ENCODE results near the gene CACNA1A.

CACNA1A gene

DNA sequence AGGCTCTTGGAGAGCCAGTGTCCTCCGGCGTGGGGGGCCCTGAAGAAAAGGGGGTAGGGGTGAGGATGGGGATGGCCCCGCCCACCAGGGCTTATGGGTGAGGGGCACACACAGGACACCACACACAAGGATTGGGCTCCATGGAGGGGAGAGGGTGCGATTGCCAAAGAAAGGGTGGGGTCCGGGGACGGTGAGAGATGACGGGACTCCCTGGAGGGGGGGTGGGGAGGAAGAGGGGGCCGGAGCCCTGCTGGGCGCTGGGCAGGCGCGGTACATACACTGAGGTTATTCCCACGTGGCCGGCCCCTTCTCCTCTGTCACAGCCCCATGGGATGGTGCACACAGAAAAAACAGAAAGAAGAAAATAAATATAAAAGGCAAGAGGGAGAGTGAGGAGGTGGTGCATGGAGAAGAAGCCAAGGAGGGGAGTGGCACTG lies 295.9 kb downstream of the CACNA1A start:
- H3K9me2 ChIP-seq (replicated peaks; ENCODE audit: insufficient read depth, low read length), result no peaks in the 10 kb centered on the region

DNA sequence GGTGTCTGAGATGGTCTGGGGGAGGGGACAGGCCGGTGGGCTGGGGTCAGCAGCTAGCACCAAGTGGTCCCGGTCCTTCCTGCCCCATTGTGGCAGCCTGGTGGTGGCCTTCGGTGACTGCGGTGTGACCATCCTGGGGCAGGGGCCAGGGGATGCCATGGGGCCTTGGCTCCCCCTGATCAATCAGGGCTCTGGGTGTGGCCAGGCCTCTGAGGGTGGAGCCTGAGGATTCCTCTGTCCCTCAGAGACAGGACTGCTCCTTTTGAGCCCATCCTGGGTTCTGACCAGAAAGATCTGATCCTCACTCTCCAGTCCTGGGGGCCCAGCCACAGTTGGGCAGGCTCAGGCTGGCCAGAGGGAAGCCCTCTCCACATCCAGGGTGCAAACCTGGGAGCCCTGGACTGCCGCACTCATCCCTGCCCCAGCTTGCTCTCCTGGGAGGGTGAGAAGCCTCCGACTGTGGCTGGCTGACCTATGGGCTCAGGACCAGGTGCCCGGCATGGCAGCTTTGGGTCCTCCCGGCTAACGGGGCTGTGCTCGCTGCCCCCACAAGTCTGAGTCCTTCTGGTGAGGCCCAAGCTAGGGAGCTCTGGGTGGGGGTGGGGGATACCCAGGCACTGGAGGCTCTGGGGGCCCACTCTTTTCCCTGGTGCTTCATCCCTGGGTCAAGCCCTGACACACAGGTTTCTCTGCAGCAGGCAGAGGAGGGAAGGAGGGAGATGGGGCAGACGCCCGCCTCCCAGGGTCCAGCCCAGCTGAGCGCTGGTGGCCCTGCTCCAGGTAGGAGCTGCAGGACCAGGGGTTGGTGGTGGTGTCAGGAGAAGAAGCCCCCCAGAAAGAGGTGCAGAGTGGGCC lies 296.6 kb downstream of the CACNA1A start:
- TF ChIP-seq EZH2phosphoT487 (conservative IDR thresholded peaks at IDR 0.05; ENCODE audit: low read length), result no peak
- no peak for TF ChIP-seq CTCF (IDR thresholded peaks at IDR 0.05; ENCODE audit: insufficient read depth, low read length, poor library complexity, severe bottlenecking)
- H3K9me2 ChIP-seq (replicated peaks; ENCODE audit: insufficient read depth, low read length), result no peaks in the 10 kb centered on the region
- H2AFZ ChIP-seq (ENCODE audit: low read depth, low read length, severe bottlenecking), result no peak overlapping the region
- no peaks in the 10 kb centered on the region for H3K79me2 ChIP-seq (ENCODE audit: insufficient read depth, low read length)
- no peaks in the 10 kb centered on the region for H4K20me1 ChIP-seq (ENCODE audit: low read depth, low read length)
- H3K27ac ChIP-seq (ENCODE audit: low read depth, low read length), result no peak overlapping the region
- no peak overlapping the region for H3K4me3 ChIP-seq (ENCODE audit: insufficient read depth, low read length, poor library complexity, severe bottlenecking)
- H3K9me3 ChIP-seq (ENCODE audit: insufficient read depth, low read length), result no peaks in the 10 kb centered on the region
- H3K9ac ChIP-seq (ENCODE audit: low read length), result no peak overlapping the region
- no peaks in the 10 kb centered on the region for H3K36me3 ChIP-seq (ENCODE audit: low read length)
- H3F3A ChIP-seq (ENCODE audit: insufficient read depth), result no peaks in the 10 kb centered on the region
- no peaks in the 10 kb centered on the region for H3K27me3 ChIP-seq (ENCODE audit: low read length)
- no peak overlapping the region for H3K4me2 ChIP-seq (ENCODE audit: low read depth, low read length, poor library complexity, severe bottlenecking)

More for the DNA sequence above, 295.9 kb downstream of the CACNA1A start:
- Histone ChIP-seq H3K27me3 (ENCODE audit: low read length) (no peaks in the 10 kb centered on the region), H3K79me2 (ENCODE audit: insufficient read depth, low read length) (no peaks in the 10 kb centered on the region), H3K36me3 (ENCODE audit: low read length) (no peaks in the 10 kb centered on the region), H3K27ac (ENCODE audit: low read depth, low read length) (no peak overlapping the region), H3K9ac (ENCODE audit: low read length) (no peak overlapping the region), H3K4me2 (ENCODE audit: low read depth, low read length, poor library complexity, severe bottlenecking) (no peak overlapping the region), H2AFZ (ENCODE audit: low read depth, low read length, severe bottlenecking) (no peak overlapping the region), H3K4me3 (ENCODE audit: insufficient read depth, low read length, poor library complexity, severe bottlenecking) (no peak overlapping the region), H4K20me1 (ENCODE audit: low read depth, low read length) (no peaks in the 10 kb centered on the region), H3F3A (ENCODE audit: insufficient read depth) (no peaks in the 10 kb centered on the region), H3K9me3 (ENCODE audit: insufficient read depth, low read length) (no peaks in the 10 kb centered on the region)
- TF ChIP-seq EZH2phosphoT487 (conservative IDR thresholded peaks at IDR 0.05; ENCODE audit: low read length), result no peak

- Histone ChIP-seq H3K9me3 (ENCODE audit: insufficient read depth, low read length) (no peaks in the 10 kb centered on the region), H3K27ac (ENCODE audit: low read depth, low read length) (no peak overlapping the region), H3K79me2 (ENCODE audit: insufficient read depth, low read length) (no peaks in the 10 kb centered on the region), H3K4me2 (ENCODE audit: low read depth, low read length, poor library complexity, severe bottlenecking) (no peak overlapping the region), H3K27me3 (ENCODE audit: low read length) (no peaks in the 10 kb centered on the region), H3F3A (ENCODE audit: insufficient read depth) (no peaks in the 10 kb centered on the region), H4K20me1 (ENCODE audit: low read depth, low read length) (no peaks in the 10 kb centered on the region), H3K36me3 (ENCODE audit: low read length) (no peaks in the 10 kb centered on the region), H3K9ac (ENCODE audit: low read length) (no peak overlapping the region), H3K4me3 (ENCODE audit: insufficient read depth, low read length, poor library complexity, severe bottlenecking) (no peak overlapping the region), H2AFZ (ENCODE audit: low read depth, low read length, severe bottlenecking) (no peak overlapping the region), H3K9me2 (replicated peaks; ENCODE audit: insufficient read depth, low read length) (no peaks in the 10 kb centered on the region)
- TF ChIP-seq CTCF (IDR thresholded peaks at IDR 0.05; ENCODE audit: insufficient read depth, low read length, poor library complexity, severe bottlenecking) (no peak), EZH2phosphoT487 (conservative IDR thresholded peaks at IDR 0.05; ENCODE audit: low read length) (no peak)
Measured at GRCh38 chr19:13208672-13209483, 297.4 kb downstream of the CACNA1A start.

Measured in SU-DHL-6 (cell line).